DND-41 (cell line): Measurements from ENCODE around the gene USP22.

Experiments used
- ATAC-seq: fragments of 200-7000 bp; cut with Tn5 transposase; 3 replicates; pipeline ENCODE4 v1.9.1; 2021; ENCODE audit warnings: low read depth; ENCODE audit not compliant: insufficient read depth
- DNase-seq: peaks from one replicate; pipeline ENCODE4 v3.0.0-alpha.2; 2020
- H2AFZ ChIP-seq: 2 replicates; pipeline ENCODE4 v1.6.0; 2012; ENCODE audit warnings: low read depth, low read length
- H3K27ac ChIP-seq: 2 replicates; pipeline ENCODE4 v1.5.1; 2012; ENCODE audit warnings: low read length, inconsistent platforms
- H3K27me3 ChIP-seq: fragments of 200-600 bp; sonication (generic); 2 replicates; pipeline ENCODE4 v1.6.0; 2012; ENCODE audit warnings: low read length, mild to moderate bottlenecking, inconsistent platforms; ENCODE audit not compliant: insufficient read depth, poor library complexity
- H3K36me3 ChIP-seq: 2 replicates; pipeline ENCODE4 v1.5.1; 2012; ENCODE audit warnings: low read length, inconsistent platforms; ENCODE audit not compliant: insufficient read depth
- H3K4me1 ChIP-seq: 2 replicates; pipeline ENCODE4 v1.5.1; 2012; ENCODE audit warnings: mild to moderate bottlenecking, low read length; ENCODE audit not compliant: insufficient read depth
- H3K4me2 ChIP-seq: 2 replicates; pipeline ENCODE4 v1.6.0; 2012; ENCODE audit warnings: mild to moderate bottlenecking, moderate library complexity, low read length, inconsistent platforms; ENCODE audit not compliant: insufficient read depth
- H3K4me3 ChIP-seq, 2 experiments: fragments of 200-600 bp in 1 of 2; shearing (Covaris generic) in 1 of 2; 2 replicates each; pipeline ENCODE4 v1.5.1; 2012 to 2016; ENCODE audit warnings: inconsistent platforms in 2 of 2, low read length in 2 of 2, mild to moderate bottlenecking in 2 of 2, low read depth in 1 of 2, moderate library complexity in 1 of 2
- H3K79me2 ChIP-seq: 2 replicates; pipeline ENCODE4 v1.6.0; 2012; ENCODE audit warnings: low read length, inconsistent platforms; ENCODE audit not compliant: insufficient read depth
- H3K9ac ChIP-seq: 2 replicates; pipeline ENCODE4 v1.6.0; 2012; ENCODE audit warnings: low read depth, mild to moderate bottlenecking, inconsistent platforms, low read length, moderate library complexity
- H3K9me3 ChIP-seq: 2 replicates; pipeline ENCODE4 v1.5.1; 2012; ENCODE audit warnings: low read length, moderate library complexity, mild to moderate bottlenecking, inconsistent platforms; ENCODE audit not compliant: insufficient read depth, severe bottlenecking
- H4K20me1 ChIP-seq: 2 replicates; pipeline ENCODE4 v1.6.0; 2012; ENCODE audit warnings: low read length; ENCODE audit not compliant: insufficient read depth
- EZH2 ChIP-seq: IDR thresholded peaks from 3 replicates; pipeline ENCODE4 v1.6.1; 2012; ENCODE audit warnings: borderline replicate concordance, low read depth, mild to moderate bottlenecking, moderate library complexity, low read length, inconsistent platforms; ENCODE audit not compliant: severe bottlenecking
- TF ChIP-seq, protein P1 (sequence below): IDR thresholded peaks from 2 replicates; pipeline ENCODE4 v1.5.1; 2012; ENCODE audit warnings: borderline replicate concordance, low read length, moderate library complexity, mild to moderate bottlenecking; ENCODE audit not compliant: poor library complexity, severe bottlenecking; ENCODE audit errors: extremely low read depth

USP22 gene

DNA sequence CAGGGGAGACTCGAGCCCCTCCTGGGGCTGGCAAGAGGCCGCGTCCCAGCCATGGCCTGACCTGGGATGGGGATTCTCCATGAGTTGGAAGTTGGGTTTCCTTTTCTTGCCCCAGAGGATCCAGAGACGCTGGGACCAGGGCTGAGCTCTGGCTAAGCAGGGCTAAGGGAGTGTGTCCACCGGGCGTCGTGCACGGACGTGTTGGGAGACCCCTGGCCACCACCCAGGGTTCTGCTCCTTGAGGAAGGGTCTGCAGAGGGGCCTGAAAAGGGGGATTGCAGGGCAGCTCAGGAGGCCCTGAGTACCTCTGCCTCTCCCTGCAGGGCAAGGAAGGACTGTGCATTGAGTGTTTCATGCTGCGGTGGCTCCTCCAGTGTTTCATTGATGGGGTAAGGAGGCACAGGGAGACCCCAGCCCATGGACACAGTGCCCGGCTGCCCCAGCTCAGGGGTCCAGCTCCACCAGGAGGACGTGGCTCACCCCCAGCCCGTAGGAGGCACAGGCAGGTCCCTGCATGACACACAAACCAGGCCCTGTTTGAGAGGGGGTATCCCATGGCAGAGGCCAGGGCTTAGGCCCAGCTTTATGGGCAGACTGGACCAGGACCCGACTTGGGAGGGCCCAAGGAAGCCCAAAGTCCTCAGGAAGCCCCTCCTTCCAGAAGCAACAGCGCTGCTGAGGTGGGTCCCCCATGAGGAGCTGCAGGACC is 47.5 kb downstream of the USP22 start:
- Histone ChIP-seq H3K4me2 (no peak overlapping the region), H3K9ac (no peak overlapping the region), H3K79me2 (no peaks in the 10 kb centered on the region), H3K27ac (no peak overlapping the region), H3K27me3 (no peaks in the 10 kb centered on the region), H3K9me3 (no peaks in the 10 kb centered on the region), H2AFZ (no peak overlapping the region), H3K36me3 (peaks cover 12% of the 10 kb centered on the region), H3K4me1 (no peaks in the 10 kb centered on the region), H4K20me1 (peaks cover 49% of the 10 kb centered on the region), H3K4me3 (no peak overlapping the region)
- DNase-seq (no peak), ATAC-seq (no peak)
- TF ChIP-seq EZH2: no peak
- TF ChIP-seq, protein P1, sequence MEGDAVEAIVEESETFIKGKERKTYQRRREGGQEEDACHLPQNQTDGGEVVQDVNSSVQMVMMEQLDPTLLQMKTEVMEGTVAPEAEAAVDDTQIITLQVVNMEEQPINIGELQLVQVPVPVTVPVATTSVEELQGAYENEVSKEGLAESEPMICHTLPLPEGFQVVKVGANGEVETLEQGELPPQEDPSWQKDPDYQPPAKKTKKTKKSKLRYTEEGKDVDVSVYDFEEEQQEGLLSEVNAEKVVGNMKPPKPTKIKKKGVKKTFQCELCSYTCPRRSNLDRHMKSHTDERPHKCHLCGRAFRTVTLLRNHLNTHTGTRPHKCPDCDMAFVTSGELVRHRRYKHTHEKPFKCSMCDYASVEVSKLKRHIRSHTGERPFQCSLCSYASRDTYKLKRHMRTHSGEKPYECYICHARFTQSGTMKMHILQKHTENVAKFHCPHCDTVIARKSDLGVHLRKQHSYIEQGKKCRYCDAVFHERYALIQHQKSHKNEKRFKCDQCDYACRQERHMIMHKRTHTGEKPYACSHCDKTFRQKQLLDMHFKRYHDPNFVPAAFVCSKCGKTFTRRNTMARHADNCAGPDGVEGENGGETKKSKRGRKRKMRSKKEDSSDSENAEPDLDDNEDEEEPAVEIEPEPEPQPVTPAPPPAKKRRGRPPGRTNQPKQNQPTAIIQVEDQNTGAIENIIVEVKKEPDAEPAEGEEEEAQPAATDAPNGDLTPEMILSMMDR: no peak

DNA sequence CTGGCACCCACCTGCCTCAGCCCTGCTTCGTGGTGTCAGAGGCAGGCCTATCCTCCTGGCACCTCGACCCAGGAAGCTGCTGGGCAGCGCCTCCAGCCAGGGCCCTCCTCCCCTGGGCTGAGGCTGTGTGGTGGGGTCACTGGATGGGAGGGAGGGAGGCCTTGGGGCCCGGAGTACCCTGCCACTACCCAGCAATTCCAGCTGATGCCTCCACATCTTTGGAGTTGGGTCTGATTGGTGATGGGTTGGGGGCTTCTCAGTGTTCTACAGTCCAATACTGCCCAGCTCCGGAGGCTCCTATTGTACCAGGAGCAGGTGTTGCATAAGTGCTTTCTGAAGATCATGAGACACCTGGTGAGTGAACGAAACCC is 48.0 kb downstream of the USP22 start:
- Histone ChIP-seq H3K4me2 (no peak overlapping the region), H3K36me3 (peaks cover 6% of the 10 kb centered on the region), H3K27ac (no peak overlapping the region), H3K4me1 (no peaks in the 10 kb centered on the region), H3K27me3 (no peaks in the 10 kb centered on the region), H3K4me3 (no peak overlapping the region), H4K20me1 (peaks cover 44% of the 10 kb centered on the region), H2AFZ (no peak overlapping the region), H3K9me3 (no peaks in the 10 kb centered on the region), H3K9ac (no peak overlapping the region), H3K79me2 (no peaks in the 10 kb centered on the region)
- TF ChIP-seq, protein P1: no peak
- no peak for TF ChIP-seq EZH2
- DNase-seq (no peak), ATAC-seq (no peak)

DNA sequence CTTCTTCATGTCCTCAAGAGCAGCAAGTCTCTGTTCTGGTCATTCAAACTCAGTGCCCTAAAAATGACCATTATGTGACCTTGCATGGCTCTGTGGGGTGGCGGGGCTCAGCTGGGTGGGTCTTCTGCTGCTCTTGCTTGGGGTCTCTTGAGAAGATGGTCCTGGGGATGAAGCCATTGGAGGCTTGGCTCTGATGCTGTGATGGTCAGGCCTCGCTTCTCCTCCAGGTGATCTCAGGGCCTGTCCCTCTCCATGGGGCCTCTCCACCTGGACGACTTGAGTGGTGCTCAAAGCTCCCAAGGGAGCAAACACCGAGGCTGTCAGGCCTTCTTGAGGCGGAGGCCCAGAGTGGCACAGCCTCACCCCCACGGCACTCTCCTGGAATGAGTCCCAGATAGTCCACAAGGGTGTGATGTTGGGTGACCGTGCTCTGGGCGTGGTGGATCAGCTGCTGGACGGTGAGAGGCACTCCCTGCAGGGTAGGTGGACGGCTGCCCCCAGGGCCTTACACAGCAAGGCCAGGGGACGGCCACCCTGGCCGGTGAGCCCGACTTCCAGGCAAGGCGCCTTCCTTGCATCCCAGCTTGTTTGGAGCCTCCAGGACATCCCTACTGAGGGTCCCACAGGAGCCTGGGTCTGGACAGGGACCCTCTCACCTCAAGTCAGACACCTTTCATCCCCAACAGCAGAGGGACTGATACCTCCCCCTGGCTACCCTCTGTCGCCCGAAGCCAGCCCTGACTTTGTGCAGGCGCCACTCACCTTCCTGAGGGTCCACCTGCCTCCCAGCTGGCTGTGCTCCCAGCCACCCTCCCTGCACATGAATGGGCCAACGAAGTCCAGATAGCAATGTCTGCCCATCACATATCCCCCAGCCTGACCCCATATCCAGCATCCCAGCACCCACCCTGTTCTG is 48.7 kb downstream of the USP22 start:
- H3K9me3 ChIP-seq: no peaks in the 10 kb centered on the region

More for the DNA sequence above, 48.7 kb downstream of the USP22 start:
- Histone ChIP-seq H3K9ac (no peak overlapping the region), H3K27me3 (no peaks in the 10 kb centered on the region), H2AFZ (no peak overlapping the region), H3K79me2 (no peaks in the 10 kb centered on the region), H4K20me1 (peaks cover 39% of the 10 kb centered on the region), H3K4me3 (no peak overlapping the region), H3K4me1 (no peaks in the 10 kb centered on the region), H3K27ac (no peak overlapping the region), H3K4me2 (no peak overlapping the region), H3K36me3 (peaks cover 2% of the 10 kb centered on the region)
- no peak for TF ChIP-seq EZH2
- TF ChIP-seq, protein P1: no peak
- ATAC-seq: no peak
- no peak for DNase-seq
